Uterus (tissue), 2 donors: ENCODE data around the gene EVI5L.

Source experiments
- POLR2A ChIP-seq, 2 donors: fragments of 450-650 bp; IDR thresholded peaks; one replicate each; pipeline ENCODE4 v1.6.1; 2016; ENCODE audit warnings: antibody characterized with exemption in 2 of 2, mild to moderate bottlenecking in 1 of 2, moderate library complexity in 1 of 2
- TF ChIP-seq, protein P1 (sequence below), 4 experiments: fragments of 200-600 bp in 2 of 4; fragments of 450-650 bp in 2 of 4; sonication (generic) in 2 of 4; IDR thresholded peaks; one replicate each; pipeline ENCODE4 v1.5.1; 2016 to 2019; ENCODE audit warnings: antibody characterized with exemption in 4 of 4, mild to moderate bottlenecking in 2 of 4, moderate library complexity in 1 of 4

- TF ChIP-seq, protein P1, sequence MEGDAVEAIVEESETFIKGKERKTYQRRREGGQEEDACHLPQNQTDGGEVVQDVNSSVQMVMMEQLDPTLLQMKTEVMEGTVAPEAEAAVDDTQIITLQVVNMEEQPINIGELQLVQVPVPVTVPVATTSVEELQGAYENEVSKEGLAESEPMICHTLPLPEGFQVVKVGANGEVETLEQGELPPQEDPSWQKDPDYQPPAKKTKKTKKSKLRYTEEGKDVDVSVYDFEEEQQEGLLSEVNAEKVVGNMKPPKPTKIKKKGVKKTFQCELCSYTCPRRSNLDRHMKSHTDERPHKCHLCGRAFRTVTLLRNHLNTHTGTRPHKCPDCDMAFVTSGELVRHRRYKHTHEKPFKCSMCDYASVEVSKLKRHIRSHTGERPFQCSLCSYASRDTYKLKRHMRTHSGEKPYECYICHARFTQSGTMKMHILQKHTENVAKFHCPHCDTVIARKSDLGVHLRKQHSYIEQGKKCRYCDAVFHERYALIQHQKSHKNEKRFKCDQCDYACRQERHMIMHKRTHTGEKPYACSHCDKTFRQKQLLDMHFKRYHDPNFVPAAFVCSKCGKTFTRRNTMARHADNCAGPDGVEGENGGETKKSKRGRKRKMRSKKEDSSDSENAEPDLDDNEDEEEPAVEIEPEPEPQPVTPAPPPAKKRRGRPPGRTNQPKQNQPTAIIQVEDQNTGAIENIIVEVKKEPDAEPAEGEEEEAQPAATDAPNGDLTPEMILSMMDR (IDR thresholded peaks at IDR 0.05), result no peak
- no peak for TF ChIP-seq POLR2A (IDR thresholded peaks at IDR 0.05)
Measured at GRCh38 chr19:7879111-7879807, 49.2 kb downstream of the EVI5L start.
